ENCODE data around the gene TEX44. TPM values are rescaled to one million over a fixed set of nuclear protein-coding genes. Genes with fewer than 3 reads are reported as not detected.
"Not testable (repeated sequence)": the region's sequence is repeated elsewhere in the genome, so short reads cannot be mapped to it uniquely, and the experiment has no call there.

TEX44 gene
- total RNA-seq, 4 donors from 2014 or later: not detected

DNA sequence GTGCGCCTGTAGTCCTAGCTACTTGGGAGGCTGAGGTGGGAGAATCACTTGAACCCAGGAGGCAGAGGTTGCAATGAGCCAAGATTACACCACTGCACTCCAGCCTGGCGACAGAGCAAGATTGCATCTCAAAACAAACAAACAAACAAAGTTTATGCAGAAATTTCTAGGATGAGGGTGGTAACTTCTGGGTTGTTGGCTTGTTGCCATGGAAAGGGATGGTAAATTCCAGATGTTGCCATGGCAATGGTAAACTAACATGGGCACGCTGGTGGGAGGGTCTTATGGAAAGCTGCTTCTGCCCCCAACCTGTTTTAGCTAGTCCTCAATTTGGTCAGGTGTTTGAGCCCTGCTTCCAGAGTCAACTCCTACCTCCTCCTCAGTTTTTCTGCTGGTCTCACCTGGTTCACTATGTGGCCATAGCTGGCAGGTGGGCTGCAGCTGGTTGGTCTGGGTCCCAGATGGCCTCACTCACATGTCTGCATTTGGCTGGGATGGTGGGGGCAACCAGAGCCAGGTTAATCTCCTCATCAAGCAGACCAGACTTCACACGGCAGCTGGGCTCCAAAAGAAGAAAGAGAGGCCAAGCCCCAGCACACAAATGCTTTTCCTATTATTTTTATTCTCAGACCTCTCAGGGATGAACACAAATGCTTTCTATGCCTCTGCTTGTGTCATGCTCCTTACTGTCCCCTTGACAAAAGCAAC lies 26.6 kb upstream of the TEX44 start:
- intact Hi-C loops (cut with DNase I; ENCODE audit: low total_unique reads): no loop called here
- H3K36me3 ChIP-seq: no peaks in the 10 kb centered on the region

DNA sequence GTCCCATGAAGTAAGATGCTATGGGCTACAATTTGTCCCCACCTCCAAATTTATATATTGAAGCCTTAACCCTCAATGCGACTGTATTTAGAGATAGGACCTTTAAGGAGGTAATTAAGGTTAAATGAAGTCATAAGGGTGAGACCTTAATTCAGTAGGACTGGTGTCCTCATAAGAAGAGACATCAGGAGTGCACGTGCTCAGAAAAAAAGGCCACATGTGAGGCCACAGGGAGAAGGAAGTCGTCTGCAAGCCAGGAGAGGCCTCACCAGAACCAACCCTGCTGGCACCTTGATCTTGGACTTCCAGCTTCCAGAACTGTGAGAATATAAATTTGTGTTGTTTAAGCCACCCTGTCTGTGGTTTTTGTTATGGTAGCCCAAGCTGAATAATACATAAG lies 25.5 kb upstream of the TEX44 start:
- Histone ChIP-seq H3K4me1 (no peaks in the 10 kb centered on the region), H3K4me3 (no peak overlapping the region), H3K36me3 (no peaks in the 10 kb centered on the region), H3K27ac (no peak overlapping the region), H3K27me3 (no peaks in the 10 kb centered on the region), H3K9me3 (no peaks in the 10 kb centered on the region)
- intact Hi-C loops (cut with DNase I; ENCODE audit: low total_unique reads): no loop called here
- DNase-seq: no peak
- TF ChIP-seq POLR2A (IDR thresholded peaks at IDR 0.05): no peak
- TF ChIP-seq, protein P1, sequence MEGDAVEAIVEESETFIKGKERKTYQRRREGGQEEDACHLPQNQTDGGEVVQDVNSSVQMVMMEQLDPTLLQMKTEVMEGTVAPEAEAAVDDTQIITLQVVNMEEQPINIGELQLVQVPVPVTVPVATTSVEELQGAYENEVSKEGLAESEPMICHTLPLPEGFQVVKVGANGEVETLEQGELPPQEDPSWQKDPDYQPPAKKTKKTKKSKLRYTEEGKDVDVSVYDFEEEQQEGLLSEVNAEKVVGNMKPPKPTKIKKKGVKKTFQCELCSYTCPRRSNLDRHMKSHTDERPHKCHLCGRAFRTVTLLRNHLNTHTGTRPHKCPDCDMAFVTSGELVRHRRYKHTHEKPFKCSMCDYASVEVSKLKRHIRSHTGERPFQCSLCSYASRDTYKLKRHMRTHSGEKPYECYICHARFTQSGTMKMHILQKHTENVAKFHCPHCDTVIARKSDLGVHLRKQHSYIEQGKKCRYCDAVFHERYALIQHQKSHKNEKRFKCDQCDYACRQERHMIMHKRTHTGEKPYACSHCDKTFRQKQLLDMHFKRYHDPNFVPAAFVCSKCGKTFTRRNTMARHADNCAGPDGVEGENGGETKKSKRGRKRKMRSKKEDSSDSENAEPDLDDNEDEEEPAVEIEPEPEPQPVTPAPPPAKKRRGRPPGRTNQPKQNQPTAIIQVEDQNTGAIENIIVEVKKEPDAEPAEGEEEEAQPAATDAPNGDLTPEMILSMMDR (IDR thresholded peaks at IDR 0.05): no peak

More for the DNA sequence above, 26.6 kb upstream of the TEX44 start:
- no peak for DNase-seq
- Histone ChIP-seq H3K27ac (no peak overlapping the region), H3K4me1 (no peaks in the 10 kb centered on the region), H3K4me3 (no peak overlapping the region), H3K27me3 (no peaks in the 10 kb centered on the region), H3K9me3 (no peaks in the 10 kb centered on the region)
- no peak for TF ChIP-seq POLR2A (IDR thresholded peaks at IDR 0.05)
- TF ChIP-seq, protein P1 (IDR thresholded peaks at IDR 0.05): no peak

DNA sequence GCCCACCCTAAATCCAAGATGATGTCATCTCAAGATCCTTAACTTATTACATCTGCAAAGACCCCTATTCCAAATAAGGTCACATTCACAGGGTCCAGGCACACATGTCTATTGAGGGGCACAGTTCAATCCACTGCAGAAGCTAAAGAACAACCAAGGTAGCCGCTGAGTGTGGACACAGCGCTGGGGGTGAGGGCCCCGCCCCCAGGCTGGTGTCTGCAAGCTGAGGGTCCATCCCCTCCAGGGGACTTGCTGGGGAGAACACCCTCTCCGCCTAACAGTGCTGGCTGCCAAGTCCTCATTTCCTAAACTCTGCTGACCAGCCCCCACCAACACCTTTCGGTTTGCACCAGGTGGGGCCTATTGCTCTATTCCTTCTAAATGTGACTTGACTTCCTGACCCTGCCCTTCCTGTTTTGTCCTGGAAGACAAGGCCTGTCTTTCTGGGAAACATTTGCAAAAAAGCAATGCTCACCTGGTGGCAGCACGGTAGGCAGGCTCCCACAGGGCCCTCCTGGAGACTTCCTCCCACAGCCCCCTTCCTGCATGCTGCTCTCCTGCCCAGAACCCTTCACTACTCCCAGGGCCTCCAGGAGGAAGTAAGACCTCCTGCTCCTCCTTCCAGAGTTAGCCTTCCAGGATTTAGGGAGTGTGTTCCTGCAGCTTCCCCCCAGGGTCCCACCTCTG lies 24.4 kb upstream of the TEX44 start:
- intact Hi-C loops (cut with DNase I; ENCODE audit: low total_unique reads): no loop called here
- no peaks in the 10 kb centered on the region for H3K9me3 ChIP-seq
- H3K36me3 ChIP-seq: no peaks in the 10 kb centered on the region
- no peak for DNase-seq
- no peak for TF ChIP-seq POLR2A (IDR thresholded peaks at IDR 0.05)
- TF ChIP-seq, protein P1 (IDR thresholded peaks at IDR 0.05): no peak
- H3K4me3 ChIP-seq: no peak overlapping the region
- no peaks in the 10 kb centered on the region for H3K27me3 ChIP-seq
- no peaks in the 10 kb centered on the region for H3K4me1 ChIP-seq
- no peak overlapping the region for H3K27ac ChIP-seq

DNA sequence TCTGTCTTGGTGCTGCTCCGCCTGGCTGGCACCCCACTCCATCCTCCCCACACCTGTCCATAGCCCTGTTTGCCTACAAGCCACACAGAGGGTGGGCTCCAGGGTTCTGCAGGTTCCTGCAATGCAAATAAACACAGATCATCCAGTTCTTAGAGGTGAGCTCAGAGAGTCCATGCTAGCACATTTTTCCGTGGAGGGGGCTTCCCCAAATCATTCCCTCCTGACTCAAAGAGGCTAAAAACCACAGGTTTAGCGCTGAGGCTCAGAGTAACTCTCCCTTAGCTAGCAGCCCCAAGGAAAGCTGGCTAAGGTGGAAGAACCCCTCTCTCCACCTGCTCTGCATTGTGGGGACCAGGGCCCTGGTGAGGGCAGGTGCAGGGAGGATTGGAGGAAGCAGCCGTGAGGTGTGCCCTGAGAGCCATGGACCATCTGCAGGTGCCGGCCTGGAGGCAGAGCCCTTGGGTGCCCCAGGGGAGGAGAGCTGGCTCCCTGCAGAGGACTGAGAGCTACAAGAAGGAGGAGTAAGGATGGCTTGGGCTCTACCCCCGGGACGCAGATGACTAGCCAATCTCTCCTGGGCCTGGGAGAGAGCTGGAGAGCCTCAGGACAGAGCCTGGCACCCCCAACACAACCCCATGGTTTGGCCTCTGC lies 23.8 kb upstream of the TEX44 start:
- Histone ChIP-seq H3K27me3 (no peaks in the 10 kb centered on the region), H3K9me3 (no peaks in the 10 kb centered on the region), H3K27ac (no peak overlapping the region), H3K36me3 (no peaks in the 10 kb centered on the region), H3K4me3 (no peak overlapping the region), H3K4me1 (no peaks in the 10 kb centered on the region)
- no peak for DNase-seq
- intact Hi-C loops (cut with DNase I; ENCODE audit: low total_unique reads): no loop called here
- TF ChIP-seq POLR2A (IDR thresholded peaks at IDR 0.05): no peak
- TF ChIP-seq, protein P1 (IDR thresholded peaks at IDR 0.05): no peak

DNA sequence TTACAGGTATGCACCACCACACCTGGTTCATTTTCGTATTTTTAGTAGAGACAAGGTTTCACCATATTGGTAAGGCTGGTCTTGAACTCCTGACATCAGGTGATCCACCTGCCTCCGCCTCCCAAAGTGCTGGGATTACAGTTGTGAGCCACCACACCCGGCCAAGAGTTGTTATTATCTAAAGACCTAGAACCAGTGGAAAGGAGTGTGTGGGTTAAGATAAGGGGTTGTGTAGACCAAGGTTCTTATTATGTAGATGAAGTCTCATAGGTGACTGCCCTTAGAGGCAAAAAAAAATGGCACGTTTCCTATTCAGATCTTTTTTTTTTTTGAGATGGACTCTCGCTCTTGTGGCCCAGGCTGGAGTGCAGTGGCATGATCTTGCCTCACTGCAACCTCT lies 21.7 kb upstream of the TEX44 start:
- peak overlapping the region; percentile 63 to 66 for H3K27ac ChIP-seq
- H3K4me3 ChIP-seq; H3K36me3 ChIP-seq; H3K4me1 ChIP-seq; DNase-seq; H3K9me3 ChIP-seq; H3K27me3 ChIP-seq; intact Hi-C loops (cut with DNase I; ENCODE audit: low total_unique reads): not testable (repeated sequence)
